ENCODE data around the gene ADAMTS12. TPM values are rescaled to one million over a fixed set of nuclear protein-coding genes. Genes with fewer than 3 reads are reported as not detected.

ADAMTS12 gene
- total and polyA plus RNA-seq, 2 of the 8 experiments (the other 6 are each of a cell fraction or from before 2014, with no cell fraction given): 6.4 to 12.8 TPM

GRCh38 chr5:33639474-33639873 is 252.3 kb downstream of the ADAMTS12 start:
- ChIA-PET POLR2A (ENCODE audit: partially characterized antibody) (interaction anchor here (0.7 to 1.5 kb wide), 2 partner anchors 105 to 199 kb away, joined by 3 to 4 read pairs; partner anchors contain the start of gene TARS1), CTCF (ENCODE audit: partially characterized antibody) (interaction anchor here (0.6 kb wide), 1 partner anchor 57 kb away, joined by 3 read pairs; no protein-coding TSS in a partner anchor)
- no peak overlapping the region for H4K8ac ChIP-seq (ENCODE audit: extremely low read depth, insufficient read depth, low read length)

More at GRCh38 chr5:33639474-33639873, 252.3 kb downstream of the ADAMTS12 start:
- Histone ChIP-seq H2BK15ac (ENCODE audit: low read length) (no peak overlapping the region), H3K4ac (replicated peaks; ENCODE audit: insufficient read length, low read depth, low read length) (no peak overlapping the region), H3K4me3 (ENCODE audit: extremely low read depth in 1 of 4, insufficient read depth in 2 of 4, low read depth in 3 of 4, low read length in 4 of 4) (no peak overlapping the region), H3K23ac (ENCODE audit: insufficient read length) (no peak overlapping the region), H2AFZ (ENCODE audit: low read length) (no peak overlapping the region), H3K4me2 (ENCODE audit: insufficient read depth in 1 of 2, low read depth in 2 of 2, low read length in 2 of 2) (no peak overlapping the region), H3K56ac (replicated peaks; ENCODE audit: insufficient read length, low read depth, low read length) (no peak overlapping the region), H3K4me1 (replicated peaks in 1 of 4; ENCODE audit: control insufficient read depth in 3 of 4, insufficient read depth in 4 of 4, low read length in 3 of 4) (no peaks in the 10 kb centered on the region), H4K20me1 (replicated peaks in 1 of 2; ENCODE audit: control insufficient read depth in 1 of 2, insufficient read depth in 2 of 2, low read length in 2 of 2) (no peaks in the 10 kb centered on the region), H2BK20ac (ENCODE audit: low read length) (no peak overlapping the region), H3K9me3 (ENCODE audit: insufficient read depth in 2 of 2, low read depth in 1 of 2, low read length in 1 of 2) (no peaks in the 10 kb centered on the region), H2BK120ac (replicated peaks; ENCODE audit: low read depth, low read length) (no peak overlapping the region), H3K27ac (ENCODE audit: low read depth, low read length) (no peak overlapping the region), H2BK12ac (ENCODE audit: low read depth, low read length) (no peak overlapping the region), H3K9ac (replicated peaks in 1 of 4; ENCODE audit: extremely low read depth in 1 of 4, low read depth in 3 of 4, low read length in 3 of 4) (no peak overlapping the region), H3K18ac (ENCODE audit: extremely low read depth, low read length) (no peak overlapping the region), H2BK5ac (ENCODE audit: low read depth, low read length) (no peak overlapping the region), H4K91ac (replicated peaks; ENCODE audit: insufficient read length, low read length) (no peak overlapping the region), H3K27me3 (replicated peaks in 1 of 4; ENCODE audit: control insufficient read depth in 3 of 4, extremely low read depth in 1 of 4, insufficient read depth in 3 of 4, low read length in 3 of 4) (no peaks in the 10 kb centered on the region), H2AK5ac (ENCODE audit: low read depth, low read length) (no peak overlapping the region), H3K14ac (ENCODE audit: insufficient read length) (no peak overlapping the region), H3K36me3 (ENCODE audit: control insufficient read depth in 2 of 4, insufficient read depth in 4 of 4, low read length in 3 of 4) (peaks cover 0 to 3% (median 0%) of the 10 kb centered on the region in 4 experiments; a peak in 1 of 8 replicates), H3K23me2 (ENCODE audit: low read depth, low read length) (no peaks in the 10 kb centered on the region), H3K79me1 (ENCODE audit: low read depth, low read length) (no peaks in the 10 kb centered on the region), H3K79me2 (ENCODE audit: control insufficient read depth in 1 of 2, insufficient read depth in 2 of 2, low read length in 2 of 2) (no peaks in the 10 kb centered on the region), H4K5ac (ENCODE audit: insufficient read length, low read depth, low read length) (no peak overlapping the region)
- WGBS, 2 experiments (ENCODE audit: extremely low coverage in 1 of 2, insufficient coverage in 1 of 2, insufficient read length in 1 of 2, insufficient replicate concordance in 2 of 2, low coverage in 1 of 2, low lambda C conversion rate in 2 of 2, missing lambda C conversion rate in 1 of 2): 83% methylated on average over 7 of the region's 7 CpGs; no CpG with 5 or more reads in 1 of the 2 experiments
- no peak for TF ChIP-seq BACH1 (IDR thresholded peaks at IDR 0.05; ENCODE audit: low read length)
- TF ChIP-seq GTF2F1 (IDR thresholded peaks at IDR 0.05; ENCODE audit: borderline replicate concordance, low read depth, low read length): no peak
- TF ChIP-seq, protein P1, sequence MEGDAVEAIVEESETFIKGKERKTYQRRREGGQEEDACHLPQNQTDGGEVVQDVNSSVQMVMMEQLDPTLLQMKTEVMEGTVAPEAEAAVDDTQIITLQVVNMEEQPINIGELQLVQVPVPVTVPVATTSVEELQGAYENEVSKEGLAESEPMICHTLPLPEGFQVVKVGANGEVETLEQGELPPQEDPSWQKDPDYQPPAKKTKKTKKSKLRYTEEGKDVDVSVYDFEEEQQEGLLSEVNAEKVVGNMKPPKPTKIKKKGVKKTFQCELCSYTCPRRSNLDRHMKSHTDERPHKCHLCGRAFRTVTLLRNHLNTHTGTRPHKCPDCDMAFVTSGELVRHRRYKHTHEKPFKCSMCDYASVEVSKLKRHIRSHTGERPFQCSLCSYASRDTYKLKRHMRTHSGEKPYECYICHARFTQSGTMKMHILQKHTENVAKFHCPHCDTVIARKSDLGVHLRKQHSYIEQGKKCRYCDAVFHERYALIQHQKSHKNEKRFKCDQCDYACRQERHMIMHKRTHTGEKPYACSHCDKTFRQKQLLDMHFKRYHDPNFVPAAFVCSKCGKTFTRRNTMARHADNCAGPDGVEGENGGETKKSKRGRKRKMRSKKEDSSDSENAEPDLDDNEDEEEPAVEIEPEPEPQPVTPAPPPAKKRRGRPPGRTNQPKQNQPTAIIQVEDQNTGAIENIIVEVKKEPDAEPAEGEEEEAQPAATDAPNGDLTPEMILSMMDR (IDR thresholded peaks at IDR 0.05; ENCODE audit: control extremely low read depth in 1 of 3, insufficient read depth in 1 of 3, low read depth in 1 of 3, low read length in 3 of 3): no peak
- TF ChIP-seq SP4 (IDR thresholded peaks at IDR 0.05; ENCODE audit: low read length): no peak
- TF ChIP-seq NANOG (IDR thresholded peaks at IDR 0.05; ENCODE audit: insufficient read depth, low read depth, low read length, poor library complexity, severe bottlenecking): no peak
- no peak for TF ChIP-seq RNF2 (IDR thresholded peaks at IDR 0.05; ENCODE audit: borderline replicate concordance, low read depth, low read length, missing control alignments, poor library complexity, severe bottlenecking)
- FAIRE-seq (no peak), DNase-seq (ENCODE audit: low read depth in 1 of 2, low spot score in 2 of 2) (no peak)

All from H1 (cell line).